Endothelial cell of umbilical vein (primary cell): Measurements from ENCODE around the gene CNTNAP2.

ENCODE experiments used
- CTCF ChIP-seq, 2 donors: IDR thresholded peaks; 1 replicate in 1 of 2; 2 replicates in 1 of 2; pipeline ENCODE4 v1.5.1; 2011; ENCODE audit warnings: low read length in 2 of 2, mild to moderate bottlenecking in 2 of 2, moderate library complexity in 2 of 2, control low read depth in 1 of 2, inconsistent platforms in 1 of 2, low read depth in 1 of 2; ENCODE audit not compliant: insufficient read depth in 1 of 2; ENCODE audit errors: extremely low read depth in 1 of 2
- GATA2 ChIP-seq: IDR thresholded peaks from 2 replicates; pipeline ENCODE4 v1.7.0; 2011; ENCODE audit warnings: low read depth, mild to moderate bottlenecking, moderate library complexity, mixed read lengths, low read length; ENCODE audit not compliant: insufficient read length, insufficient read depth
- POLR2A ChIP-seq: IDR thresholded peaks from 2 replicates; pipeline ENCODE4 v1.6.1; 2012; ENCODE audit warnings: low read depth, mild to moderate bottlenecking, control low read depth, low read length
- POLR2AphosphoS5 ChIP-seq: IDR thresholded peaks from 2 replicates; pipeline ENCODE4 v1.6.1; 2012; ENCODE audit warnings: low read depth, mild to moderate bottlenecking, control low read depth, low read length, moderate library complexity; ENCODE audit not compliant: insufficient read depth

DNA sequence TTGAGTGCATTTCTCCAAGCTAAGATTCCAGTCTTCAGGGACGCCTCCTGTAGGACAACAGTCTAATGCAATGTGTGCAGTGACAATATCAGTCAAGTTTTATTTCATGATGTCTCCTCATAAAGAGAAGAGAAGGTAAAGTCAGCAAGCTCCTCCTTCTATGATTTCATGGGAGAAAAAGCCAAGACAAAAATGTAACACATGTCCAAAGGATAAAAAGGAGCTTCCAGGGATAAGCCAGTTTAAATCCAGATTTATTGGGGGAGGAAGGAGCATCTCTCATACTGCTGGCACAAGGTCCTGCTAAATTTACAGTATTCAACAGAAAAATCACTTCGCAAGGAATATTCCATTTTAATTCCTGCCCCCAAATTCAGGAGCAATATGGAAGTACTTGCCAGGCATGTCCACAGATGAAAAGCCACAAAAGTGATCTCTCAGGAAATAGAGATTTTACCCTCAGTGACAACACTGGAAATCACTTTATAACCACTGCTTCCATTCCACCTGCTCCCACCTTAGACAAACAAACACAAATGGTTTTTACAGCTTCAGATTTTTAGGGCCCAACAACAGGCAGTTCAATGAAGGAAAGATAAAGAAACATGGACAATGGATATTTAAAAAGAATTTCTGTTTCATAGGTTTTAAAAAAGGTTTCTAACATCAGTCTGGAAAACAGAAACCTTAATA is 1796.5 kb downstream of the CNTNAP2 start:
- no peak for TF ChIP-seq CTCF (IDR thresholded peaks at IDR 0.05; ENCODE audit: extremely low read depth in 1 of 2, insufficient read depth in 1 of 2, low read depth in 1 of 2, low read length in 2 of 2)
- TF ChIP-seq POLR2A: no peak
- no peak for TF ChIP-seq POLR2AphosphoS5
- TF ChIP-seq GATA2: no peak
